HCT116 (cell line): Measurements from ENCODE around the gene KRTAP1-5. TPM values are rescaled to one million over a fixed set of nuclear protein-coding genes. Genes with fewer than 3 reads are reported as not detected.

Experiments used
- ATAC-seq: fragments of 200-7000 bp; cut with Tn5 transposase; 2 replicates; pipeline ENCODE4 v1.9.1; 2020; ENCODE audit warnings: mild to moderate bottlenecking, moderate library complexity
- BruUV-seq: library from RNA; stranded (reverse); fragments of 400-500 nt; replicated peaks from 2 replicates; lab custom pipeline; 2021; lab: Mats Ljungman, UMichigan
- CTCF ChIA-PET: fragments of 300-600 bp; sonication (Branson Sonifier 250); formaldehyde crosslinking; loops from one replicate; lab custom pipeline; 2021; ENCODE audit warnings: antibody characterized with exemption; lab: Charles Lee
- POLR2A ChIA-PET: fragments of 300-600, 350-600 bp; sonication (Branson Sonifier 250); formaldehyde crosslinking; loops from one replicate; lab custom pipeline; 2021; ENCODE audit warnings: antibody characterized with exemption; lab: Charles Lee
- RAD21 ChIA-PET, 2 experiments: fragments of 300-600 bp; sonication (Branson Sonifier 250); formaldehyde crosslinking; loops; one replicate each; lab custom pipeline; 2023; ENCODE audit warnings: low total read pairs in 2 of 2; ENCODE audit not compliant: uncharacterized antibody in 2 of 2, unreplicated experiment in 2 of 2, low non-redundant PET in 1 of 2; lab: Charles Lee
- DNase-seq: peaks from one replicate; pipeline ENCODE4 v3.0.0-alpha.2; 2010; ENCODE audit warnings: low read depth, low spot score
- H2AFZ ChIP-seq: fragments of 200-600 bp; shearing (Covaris generic), sonication (generic); 2 replicates; pipeline ENCODE4 v1.6.1; 2017; ENCODE audit warnings: low read depth, mixed run types, mixed read lengths, antibody characterized with exemption, low read length; ENCODE audit not compliant: poor library complexity, severe bottlenecking
- H3K27ac ChIP-seq: 2 replicates; pipeline ENCODE4 v1.5.1; 2012; ENCODE audit warnings: low read depth, low read length
- H3K27me3 ChIP-seq: fragments of 200-600 bp; sonication (generic); 2 replicates; pipeline ENCODE4 v1.6.1; 2016; ENCODE audit warnings: mixed run types, low read length, mixed read lengths; ENCODE audit not compliant: insufficient read depth
- H3K36me3 ChIP-seq, 2 experiments: fragments of 200-500 bp in 1 of 2; fragments of 200-600 bp in 1 of 2; sonication (Bioruptor generic) in 1 of 2; sonication (generic) in 1 of 2; 2 replicates each; pipeline versions ENCODE4 v1.5.1 to v1.6.1; 2014 to 2016; ENCODE audit warnings: low read length in 2 of 2, inconsistent platforms in 1 of 2, mixed read lengths in 1 of 2, mixed run types in 1 of 2; ENCODE audit not compliant: insufficient read depth in 2 of 2, control insufficient read depth in 1 of 2
- H3K4me1 ChIP-seq, 2 experiments: fragments of 200-600 bp in 1 of 2; sonication (generic) in 1 of 2; 2 replicates each; pipeline versions ENCODE4 v1.5.1 to v1.6.1; 2012 to 2017; ENCODE audit warnings: low read length in 2 of 2, inconsistent platforms in 1 of 2, mild to moderate bottlenecking in 1 of 2, mixed read lengths in 1 of 2, mixed run types in 1 of 2, moderate library complexity in 1 of 2; ENCODE audit not compliant: insufficient read depth in 2 of 2, control insufficient read depth in 1 of 2
- H3K4me2 ChIP-seq: fragments of 200-600 bp; sonication (generic); 2 replicates; pipeline ENCODE4 v1.6.1; 2017; ENCODE audit warnings: mixed run types, low read length, mixed read lengths
- H3K4me3 ChIP-seq, 2 experiments: fragments of 200-600 bp in 1 of 2; sonication (generic) in 1 of 2; replicated peaks in 1 of 2; 2 replicates each; pipeline ENCODE4 v1.5.1; 2011 to 2016; ENCODE audit warnings: low read length in 2 of 2, control low read depth in 1 of 2, low read depth in 1 of 2, mild to moderate bottlenecking in 1 of 2, mixed read lengths in 1 of 2, mixed run types in 1 of 2
- H3K79me2 ChIP-seq: fragments of 200-600 bp; sonication (generic); 2 replicates; pipeline ENCODE4 v1.6.1; 2017; ENCODE audit warnings: mild to moderate bottlenecking, mixed run types, low read length, moderate library complexity, mixed read lengths; ENCODE audit not compliant: insufficient read depth
- H3K9ac ChIP-seq: fragments of 200-600 bp; sonication (generic); 2 replicates; pipeline ENCODE4 v1.6.1; 2016; ENCODE audit warnings: low read length, mixed read lengths
- H3K9me2 ChIP-seq: fragments of 200-600 bp; sonication (generic), shearing (Covaris generic); 2 replicates; pipeline ENCODE4 v1.6.1; 2017; ENCODE audit warnings: mixed run types, mild to moderate bottlenecking, moderate library complexity; ENCODE audit not compliant: insufficient read depth
- H3K9me3 ChIP-seq, 2 experiments: fragments of 200-500 bp in 1 of 2; fragments of 200-600 bp in 1 of 2; sonication (Bioruptor generic) in 1 of 2; sonication (generic) in 1 of 2; 2 replicates each; pipeline ENCODE4 v1.6.1; 2014 to 2017; ENCODE audit warnings: low read length in 2 of 2, mixed read lengths in 2 of 2, inconsistent platforms in 1 of 2, low read depth in 1 of 2, mild to moderate bottlenecking in 1 of 2, mixed run types in 1 of 2, moderate library complexity in 1 of 2; ENCODE audit not compliant: control insufficient read depth in 1 of 2, insufficient read depth in 1 of 2
- H4K20me1 ChIP-seq: fragments of 200-600 bp; sonication (generic), shearing (Covaris generic); 2 replicates; pipeline ENCODE4 v1.6.1; 2017; ENCODE audit warnings: mixed run types, mild to moderate bottlenecking, moderate library complexity; ENCODE audit not compliant: insufficient read depth
- CEBPB ChIP-seq: IDR thresholded peaks from 2 replicates; pipeline ENCODE4 v1.6.1; 2012; ENCODE audit warnings: low read depth
- EGR1 ChIP-seq: IDR thresholded peaks from 2 replicates; pipeline ENCODE4 v1.6.1; 2012; ENCODE audit warnings: low read depth
- ELF1 ChIP-seq: IDR thresholded peaks from 2 replicates; pipeline ENCODE4 v1.6.1; 2012; ENCODE audit warnings: low read depth, borderline replicate concordance
- EZH2 ChIP-seq: fragments of 200-600 bp; sonication (generic); IDR thresholded peaks from 2 replicates; pipeline ENCODE4 v1.6.1; 2017; ENCODE audit warnings: antibody characterized with exemption, mixed run types
- EZH2phosphoT487 ChIP-seq: fragments of 200-600 bp; IDR thresholded peaks from 2 replicates; pipeline ENCODE4 v1.6.1; 2018; ENCODE audit warnings: antibody characterized with exemption, borderline replicate concordance
- FOSL1 ChIP-seq: IDR thresholded peaks from 2 replicates; pipeline ENCODE4 v1.6.1; 2012; ENCODE audit warnings: low read depth
- JUND ChIP-seq: IDR thresholded peaks from 2 replicates; pipeline ENCODE4 v1.6.1; 2012
- MAX ChIP-seq: IDR thresholded peaks from 2 replicates; pipeline ENCODE4 v1.6.1; 2012
- POLR2A ChIP-seq: IDR thresholded peaks from 2 replicates; pipeline ENCODE4 v1.7.0; 2011; ENCODE audit warnings: borderline replicate concordance; ENCODE audit not compliant: insufficient read depth, insufficient read length; ENCODE audit errors: extremely low read depth
- RAD21 ChIP-seq: IDR thresholded peaks from 2 replicates; pipeline ENCODE4 v1.6.1; 2012; ENCODE audit warnings: low read depth, mild to moderate bottlenecking
- SRF ChIP-seq: IDR thresholded peaks from 2 replicates; pipeline ENCODE4 v1.6.1; 2012; ENCODE audit warnings: low read depth
- TCF7L2 ChIP-seq: IDR thresholded peaks from 2 replicates; pipeline ENCODE4 v1.7.0; 2011; ENCODE audit warnings: borderline replicate concordance, inconsistent platforms; ENCODE audit not compliant: insufficient read depth, insufficient read length; ENCODE audit errors: extremely low read depth
- YY1 ChIP-seq: IDR thresholded peaks from 2 replicates; pipeline ENCODE4 v1.6.1; 2011; ENCODE audit warnings: low read length, low read depth, moderate library complexity, mild to moderate bottlenecking; ENCODE audit not compliant: insufficient replicate concordance; ENCODE audit errors: extremely low read depth
- ZFX ChIP-seq: fragments of 450-650 bp; IDR thresholded peaks from 2 replicates; pipeline ENCODE4 v1.6.1; 2017
- ZNF274 ChIP-seq: fragments of 200-500 bp; sonication (Bioruptor generic); IDR thresholded peaks from 2 replicates; pipeline ENCODE4 v1.6.1; 2014; ENCODE audit warnings: mild to moderate bottlenecking, low read depth, low read length, inconsistent platforms
- intact Hi-C: fragments of 100-400 bp; cut with micrococcal nuclease; formaldehyde crosslinking; loops from 2 replicates; pipeline ENCODE4 v1.10.0; 2022
- total RNA-seq: library from RNA; stranded (reverse); gene quantifications from one replicate; pipeline ENCODE4 v1.2.1, GENCODE V29; 2021; ENCODE audit not compliant: unreplicated experiment
- TF ChIP-seq, protein P1 (sequence below): IDR thresholded peaks from 2 replicates; pipeline ENCODE4 v1.6.1; 2012; ENCODE audit warnings: low read depth
- TF ChIP-seq, protein P2 (sequence below): IDR thresholded peaks from 2 replicates; pipeline ENCODE4 v1.6.1; 2011; ENCODE audit warnings: mild to moderate bottlenecking, low read length, moderate library complexity; ENCODE audit not compliant: insufficient replicate concordance; ENCODE audit errors: extremely low read depth

Gene KRTAP1-5
- total RNA-seq, 1 experiment from 2014 or later, result not detected

GRCh38 chr17:40980596-40980995, 46.4 kb downstream of the KRTAP1-5 start:
- RAD21 ChIA-PET, result no interaction called here
- Histone ChIP-seq H2AFZ (no peak overlapping the region), H4K20me1 (no peaks in the 10 kb centered on the region), H3K9ac (no peak overlapping the region), H3K4me2 (no peak overlapping the region), H3K9me2 (no peaks in the 10 kb centered on the region), H3K27ac (no peak overlapping the region), H3K27me3 (no peaks in the 10 kb centered on the region), H3K4me1 (peaks cover 4% of the 10 kb centered on the region in 2 experiments; a peak in 3 of 4 replicates), H3K4me3 (no peak overlapping the region), H3K79me2 (no peaks in the 10 kb centered on the region), H3K9me3 (no peaks in the 10 kb centered on the region), H3K36me3 (no peaks in the 10 kb centered on the region)
- ATAC-seq, result no peak
- intact Hi-C loops, result no loop called here
- CTCF ChIA-PET, result no interaction called here
- TF ChIP-seq JUND (no peak), FOSL1 (no peak), ZFX (no peak), TCF7L2 (no peak), POLR2A (no peak), ELF1 (no peak)
- no TSS peak for BruUV-seq
- DNase-seq, result no peak
- POLR2A ChIA-PET, result no interaction called here

DNA sequence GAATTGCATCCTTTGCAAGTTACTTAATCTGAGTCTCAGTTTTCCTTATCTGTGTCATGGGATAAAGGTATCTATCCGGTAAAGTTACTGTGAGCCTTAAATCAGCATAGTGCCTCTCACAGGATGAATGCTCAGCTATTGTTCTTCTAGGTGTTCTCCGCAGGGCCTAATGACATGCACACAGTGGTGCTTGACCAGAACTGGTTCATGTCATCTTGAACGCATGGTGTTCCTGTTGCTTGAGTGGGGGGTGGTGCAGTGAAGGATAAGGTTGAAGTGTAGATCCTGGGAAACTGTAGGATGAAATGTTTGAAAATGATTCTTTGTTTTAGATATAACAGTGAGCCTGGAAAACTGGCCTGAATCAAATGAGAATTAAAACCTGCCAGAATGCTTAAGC, 46.9 kb downstream of the KRTAP1-5 start:
- no peak for DNase-seq
- no peak for ATAC-seq
- no TSS peak for BruUV-seq
- no peak overlapping the region for H3K4me3 ChIP-seq
- no peaks in the 10 kb centered on the region for H3K79me2 ChIP-seq
- H2AFZ ChIP-seq, result no peak overlapping the region
- CTCF ChIA-PET, result no interaction called here
- H3K4me1 ChIP-seq, result peaks cover 4% of the 10 kb centered on the region in 2 experiments; a peak in 3 of 4 replicates
- H3K9ac ChIP-seq, result no peak overlapping the region
- H3K36me3 ChIP-seq, result no peaks in the 10 kb centered on the region
- no peaks in the 10 kb centered on the region for H4K20me1 ChIP-seq
- intact Hi-C loops, result no loop called here
- RAD21 ChIA-PET, result no interaction called here
- no peaks in the 10 kb centered on the region for H3K9me3 ChIP-seq
- no peak overlapping the region for H3K4me2 ChIP-seq
- H3K27me3 ChIP-seq, result no peaks in the 10 kb centered on the region
- H3K9me2 ChIP-seq, result no peaks in the 10 kb centered on the region
- POLR2A ChIA-PET, result no interaction called here
- no peak overlapping the region for H3K27ac ChIP-seq
- no peak for TF ChIP-seq CEBPB
- no peak for TF ChIP-seq ZNF274
- TF ChIP-seq EZH2phosphoT487, result no peak
- no peak for TF ChIP-seq RAD21
- no peak for TF ChIP-seq YY1
- no peak for TF ChIP-seq SRF
- TF ChIP-seq MAX, result no peak
- TF ChIP-seq ZFX, result no peak
- TF ChIP-seq, protein P1, sequence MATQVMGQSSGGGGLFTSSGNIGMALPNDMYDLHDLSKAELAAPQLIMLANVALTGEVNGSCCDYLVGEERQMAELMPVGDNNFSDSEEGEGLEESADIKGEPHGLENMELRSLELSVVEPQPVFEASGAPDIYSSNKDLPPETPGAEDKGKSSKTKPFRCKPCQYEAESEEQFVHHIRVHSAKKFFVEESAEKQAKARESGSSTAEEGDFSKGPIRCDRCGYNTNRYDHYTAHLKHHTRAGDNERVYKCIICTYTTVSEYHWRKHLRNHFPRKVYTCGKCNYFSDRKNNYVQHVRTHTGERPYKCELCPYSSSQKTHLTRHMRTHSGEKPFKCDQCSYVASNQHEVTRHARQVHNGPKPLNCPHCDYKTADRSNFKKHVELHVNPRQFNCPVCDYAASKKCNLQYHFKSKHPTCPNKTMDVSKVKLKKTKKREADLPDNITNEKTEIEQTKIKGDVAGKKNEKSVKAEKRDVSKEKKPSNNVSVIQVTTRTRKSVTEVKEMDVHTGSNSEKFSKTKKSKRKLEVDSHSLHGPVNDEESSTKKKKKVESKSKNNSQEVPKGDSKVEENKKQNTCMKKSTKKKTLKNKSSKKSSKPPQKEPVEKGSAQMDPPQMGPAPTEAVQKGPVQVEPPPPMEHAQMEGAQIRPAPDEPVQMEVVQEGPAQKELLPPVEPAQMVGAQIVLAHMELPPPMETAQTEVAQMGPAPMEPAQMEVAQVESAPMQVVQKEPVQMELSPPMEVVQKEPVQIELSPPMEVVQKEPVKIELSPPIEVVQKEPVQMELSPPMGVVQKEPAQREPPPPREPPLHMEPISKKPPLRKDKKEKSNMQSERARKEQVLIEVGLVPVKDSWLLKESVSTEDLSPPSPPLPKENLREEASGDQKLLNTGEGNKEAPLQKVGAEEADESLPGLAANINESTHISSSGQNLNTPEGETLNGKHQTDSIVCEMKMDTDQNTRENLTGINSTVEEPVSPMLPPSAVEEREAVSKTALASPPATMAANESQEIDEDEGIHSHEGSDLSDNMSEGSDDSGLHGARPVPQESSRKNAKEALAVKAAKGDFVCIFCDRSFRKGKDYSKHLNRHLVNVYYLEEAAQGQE, result no peak
- TF ChIP-seq EGR1, result no peak
- TF ChIP-seq FOSL1, result no peak
- TF ChIP-seq EZH2, result no peak
- TF ChIP-seq ELF1, result no peak
- TF ChIP-seq, protein P2, sequence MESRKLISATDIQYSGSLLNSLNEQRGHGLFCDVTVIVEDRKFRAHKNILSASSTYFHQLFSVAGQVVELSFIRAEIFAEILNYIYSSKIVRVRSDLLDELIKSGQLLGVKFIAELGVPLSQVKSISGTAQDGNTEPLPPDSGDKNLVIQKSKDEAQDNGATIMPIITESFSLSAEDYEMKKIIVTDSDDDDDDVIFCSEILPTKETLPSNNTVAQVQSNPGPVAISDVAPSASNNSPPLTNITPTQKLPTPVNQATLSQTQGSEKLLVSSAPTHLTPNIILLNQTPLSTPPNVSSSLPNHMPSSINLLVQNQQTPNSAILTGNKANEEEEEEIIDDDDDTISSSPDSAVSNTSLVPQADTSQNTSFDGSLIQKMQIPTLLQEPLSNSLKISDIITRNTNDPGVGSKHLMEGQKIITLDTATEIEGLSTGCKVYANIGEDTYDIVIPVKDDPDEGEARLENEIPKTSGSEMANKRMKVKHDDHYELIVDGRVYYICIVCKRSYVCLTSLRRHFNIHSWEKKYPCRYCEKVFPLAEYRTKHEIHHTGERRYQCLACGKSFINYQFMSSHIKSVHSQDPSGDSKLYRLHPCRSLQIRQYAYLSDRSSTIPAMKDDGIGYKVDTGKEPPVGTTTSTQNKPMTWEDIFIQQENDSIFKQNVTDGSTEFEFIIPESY, result no peak
- TF ChIP-seq POLR2A, result no peak
